Measurements from ENCODE around the gene CSDE1. TPM values are rescaled to one million over a fixed set of nuclear protein-coding genes. Genes with fewer than 3 reads are reported as not detected.

CSDE1 gene
- total RNA-seq, 4 donors from 2014 or later: 342 to 1,039 (median 551) TPM

- H3K4me3 ChIP-seq (ENCODE audit: low read depth, poor library complexity, severe bottlenecking): no peak overlapping the region
- intact Hi-C loops (cut with DNase I; ENCODE audit: low total_unique reads): no loop called here
- TF ChIP-seq CTCF (IDR thresholded peaks at IDR 0.05) (no peak), POLR2A (IDR thresholded peaks at IDR 0.05) (no peak)
- 83 to 90% methylated on average over 2 of the region's 2 CpGs for WGBS, 2 donors
- DNase-seq (ENCODE audit: low spot score in 2 of 2): no peak
Measured at GRCh38 chr1:114707604-114708003, 50.2 kb downstream of the CSDE1 start.

- DNase-seq (ENCODE audit: low spot score in 2 of 2): no peak
- 97% methylated on average over 1 of the region's 1 CpG for WGBS, 2 donors
- no peak overlapping the region for H3K4me3 ChIP-seq (ENCODE audit: low read depth, poor library complexity, severe bottlenecking)
- intact Hi-C loops (cut with DNase I; ENCODE audit: low total_unique reads): no loop called here
- TF ChIP-seq POLR2A (IDR thresholded peaks at IDR 0.05): no peak
- TF ChIP-seq CTCF (IDR thresholded peaks at IDR 0.05): no peak
Measured at GRCh38 chr1:114703242-114703641, 54.5 kb downstream of the CSDE1 start.

GRCh38 chr1:114702737-114703136 lies 55.0 kb downstream of the CSDE1 start:
- TF ChIP-seq POLR2A (IDR thresholded peaks at IDR 0.05) (no peak), CTCF (IDR thresholded peaks at IDR 0.05) (no peak)
- no peak overlapping the region for H3K4me3 ChIP-seq (ENCODE audit: low read depth, poor library complexity, severe bottlenecking)
- 77 to 82% methylated on average over 5 of the region's 5 CpGs for WGBS, 2 donors
- no peak for DNase-seq (ENCODE audit: low spot score in 2 of 2)
- intact Hi-C loops (cut with DNase I; ENCODE audit: low total_unique reads): no loop called here

- DNase-seq (ENCODE audit: low spot score in 2 of 2): no peak
- TF ChIP-seq CTCF (IDR thresholded peaks at IDR 0.05) (no peak), POLR2A (IDR thresholded peaks at IDR 0.05) (no peak)
- 77 to 84% methylated on average over 2 of the region's 2 CpGs for WGBS, 2 donors
- intact Hi-C loops (cut with DNase I; ENCODE audit: low total_unique reads): no loop called here
- H3K4me3 ChIP-seq (ENCODE audit: low read depth, poor library complexity, severe bottlenecking): no peak overlapping the region
Measured at GRCh38 chr1:114701931-114702330, 55.9 kb downstream of the CSDE1 start.

- intact Hi-C loops (cut with DNase I; ENCODE audit: low total_unique reads): no loop called here
- 32 to 34% methylated on average over 4 of the region's 4 CpGs for WGBS, 2 donors
Measured at GRCh38 chr1:114700036-114700600, 57.7 kb downstream of the CSDE1 start.

GRCh38 chr1:114696810-114697209 lies 61.0 kb downstream of the CSDE1 start:
- TF ChIP-seq CTCF (IDR thresholded peaks at IDR 0.05) (no peak), POLR2A (IDR thresholded peaks at IDR 0.05) (no peak)
- intact Hi-C loops (cut with DNase I; ENCODE audit: low total_unique reads): no loop called here
- DNase-seq (ENCODE audit: low spot score in 2 of 2): no peak

More at GRCh38 chr1:114700036-114700600, 57.7 kb downstream of the CSDE1 start:
- no peak for TF ChIP-seq POLR2A (IDR thresholded peaks at IDR 0.05)
- H3K4me3 ChIP-seq (ENCODE audit: low read depth, poor library complexity, severe bottlenecking): no peak overlapping the region
- DNase-seq (ENCODE audit: low spot score in 2 of 2): no peak

More at GRCh38 chr1:114696810-114697209, 61.0 kb downstream of the CSDE1 start:
- no peak overlapping the region for H3K4me3 ChIP-seq (ENCODE audit: low read depth, poor library complexity, severe bottlenecking)

All from lower leg skin (tissue), 4 donors.